ENCODE measurements around the gene FLOT1.
A peak's percentile ranks its signal among the peaks of the same experiment; 100 is the strongest.
"Not testable (repeated sequence)": the region's sequence is repeated elsewhere in the genome, so short reads cannot be mapped to it uniquely, and the experiment has no call there.

The FLOT1 gene

DNA sequence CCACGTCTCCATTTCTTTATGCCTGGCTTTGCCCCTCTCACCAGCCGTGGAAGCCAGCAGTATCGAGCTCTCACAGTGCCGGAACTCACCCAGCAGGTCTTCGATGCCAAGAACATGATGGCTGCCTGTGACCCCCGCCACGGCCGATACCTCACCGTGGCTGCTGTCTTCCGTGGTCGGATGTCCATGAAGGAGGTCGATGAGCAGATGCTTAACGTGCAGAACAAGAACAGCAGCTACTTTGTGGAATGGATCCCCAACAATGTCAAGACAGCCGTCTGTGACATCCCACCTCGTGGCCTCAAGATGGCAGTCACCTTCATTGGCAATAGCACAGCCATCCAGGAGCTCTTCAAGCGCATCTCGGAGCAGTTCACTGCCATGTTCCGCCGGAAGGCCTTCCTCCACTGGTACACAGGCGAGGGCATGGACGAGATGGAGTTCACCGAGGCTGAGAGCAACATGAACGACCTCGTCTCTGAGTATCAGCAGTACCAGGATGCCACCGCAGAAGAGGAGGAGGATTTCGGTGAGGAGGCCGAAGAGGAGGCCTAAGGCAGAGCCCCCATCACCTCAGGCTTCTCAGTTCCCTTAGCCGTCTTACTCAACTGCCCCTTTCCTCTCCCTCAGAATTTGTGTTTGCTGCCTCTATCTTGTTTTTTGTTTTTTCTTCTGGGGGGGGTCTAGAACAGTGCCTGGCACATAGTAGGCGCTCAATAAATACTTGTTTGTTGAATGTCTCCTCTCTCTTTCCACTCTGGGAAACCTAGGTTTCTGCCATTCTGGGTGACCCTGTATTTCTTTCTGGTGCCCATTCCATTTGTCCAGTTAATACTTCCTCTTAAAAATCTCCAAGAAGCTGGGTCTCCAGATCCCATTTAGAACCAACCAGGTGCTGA is 18.4 kb downstream of the FLOT1 start:
- DNase-seq (ENCODE audit: low read depth in 4 of 4, low spot score in 1 of 4) = not testable (repeated sequence)

- DNase-seq (ENCODE audit: low read depth in 4 of 4, low spot score in 1 of 4) = not testable (repeated sequence)
Observed at GRCh38 chr6:30723159-30723842, 19.2 kb downstream of the FLOT1 start.

GRCh38 chr6:30722280-30723112 is 20.0 kb downstream of the FLOT1 start:
- DNase-seq (ENCODE audit: low read depth in 4 of 4, low spot score in 1 of 4) = peak in 3 of 4 experiments; percentile 74 to 88 (median 76)

GRCh38 chr6:30722025-30722279 is 20.5 kb downstream of the FLOT1 start:
- DNase-seq (ENCODE audit: low read depth in 4 of 4, low spot score in 1 of 4) = not testable (repeated sequence)

GRCh38 chr6:30721198-30722024 is 21.1 kb downstream of the FLOT1 start:
- DNase-seq (ENCODE audit: low read depth in 4 of 4, low spot score in 1 of 4) = peak; percentile 93 to 98 (median 96)

GRCh38 chr6:30720738-30721197 is 21.7 kb downstream of the FLOT1 start:
- DNase-seq (ENCODE audit: low read depth in 4 of 4, low spot score in 1 of 4) = peak in 2 of 4 experiments; percentile 40 to 53

- DNase-seq (ENCODE audit: low read depth in 4 of 4, low spot score in 1 of 4) = peak; percentile 83 to 92 (median 88)
Observed at GRCh38 chr6:30719791-30720737, 22.4 kb downstream of the FLOT1 start, which contains the start of gene TUBB. Gene TUBB, plus strand, starts transcription at chr6:30720352. Its CDS starts 155 bp downstream, at chr6:30720507.

DNA sequence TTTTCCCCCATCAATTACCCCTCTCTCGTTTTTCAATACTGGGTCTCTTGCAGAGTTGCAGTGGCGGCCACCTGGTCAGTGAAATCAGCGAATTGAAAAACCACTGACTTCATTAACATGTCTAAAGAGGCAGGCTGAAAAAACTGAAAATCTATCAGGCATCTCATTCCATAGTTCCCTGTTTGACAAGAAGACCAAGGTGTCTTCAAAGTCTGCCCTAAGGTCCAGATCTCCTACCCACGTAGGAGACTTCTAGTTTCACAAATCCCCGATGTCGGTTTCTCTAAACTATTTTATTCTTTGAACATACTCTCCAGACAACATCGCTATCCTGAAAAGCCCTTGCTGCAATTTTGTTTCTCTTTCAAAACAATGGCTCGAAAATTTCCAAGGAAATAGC is 23.1 kb downstream of the FLOT1 start:
- DNase-seq (ENCODE audit: low read depth in 4 of 4, low spot score in 1 of 4) = no peak

DNA sequence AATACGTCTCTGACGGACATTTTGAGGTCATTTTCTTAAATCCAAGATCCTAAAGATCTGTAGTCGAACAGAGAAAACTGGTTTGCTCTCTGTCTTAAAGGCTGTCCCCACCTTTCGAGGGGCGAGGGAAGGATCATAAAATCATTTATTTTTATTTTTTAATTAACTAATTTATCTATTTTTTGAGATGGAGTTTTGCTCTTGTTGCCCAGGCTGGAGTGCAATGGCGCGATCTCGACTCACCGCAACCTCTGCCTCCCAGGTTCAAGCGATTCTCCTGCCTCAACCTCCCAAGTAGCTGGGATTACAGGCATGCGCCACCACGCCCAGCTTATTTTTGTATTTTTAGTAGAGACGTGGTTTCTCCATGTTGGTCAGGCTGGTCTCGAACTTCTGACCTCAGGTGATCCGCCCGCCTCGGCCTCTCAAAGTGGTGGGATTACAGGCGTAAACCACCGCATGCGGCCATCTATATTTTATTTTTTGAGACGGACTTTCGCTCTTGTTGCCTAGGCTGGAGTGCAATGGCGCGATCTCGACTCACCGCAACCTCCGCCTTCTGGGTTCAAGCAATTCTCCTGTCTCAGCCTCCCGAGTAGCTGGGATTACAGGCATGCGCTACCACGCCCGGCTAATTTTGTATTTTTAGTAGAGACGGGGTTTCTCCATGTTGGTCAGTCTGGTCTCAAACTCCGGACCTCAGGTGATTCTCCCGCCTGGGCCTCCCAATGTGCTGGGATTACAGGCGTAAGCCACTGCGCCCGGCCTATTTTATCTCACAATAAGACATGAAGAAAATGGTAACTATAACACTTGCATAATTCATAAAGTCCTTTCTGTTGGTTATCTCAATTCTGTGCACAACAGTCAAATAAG is 24.4 kb downstream of the FLOT1 start:
- not testable (repeated sequence) for DNase-seq (ENCODE audit: low read depth in 4 of 4, low spot score in 1 of 4)

GRCh38 chr6:30717129-30717844 is 25.2 kb downstream of the FLOT1 start, which contains the start of gene MDC1:
Gene MDC1, minus strand, starts transcription at chr6:30717281. Its CDS starts 2,106 bp downstream, at chr6:30715175.
- peak; percentile 89 to 98 (median 96) for DNase-seq (ENCODE audit: low read depth in 4 of 4, low spot score in 1 of 4)

GRCh38 chr6:30716879-30717128 is 25.7 kb downstream of the FLOT1 start:
- no peak for DNase-seq (ENCODE audit: low read depth in 4 of 4, low spot score in 1 of 4)

DNA sequence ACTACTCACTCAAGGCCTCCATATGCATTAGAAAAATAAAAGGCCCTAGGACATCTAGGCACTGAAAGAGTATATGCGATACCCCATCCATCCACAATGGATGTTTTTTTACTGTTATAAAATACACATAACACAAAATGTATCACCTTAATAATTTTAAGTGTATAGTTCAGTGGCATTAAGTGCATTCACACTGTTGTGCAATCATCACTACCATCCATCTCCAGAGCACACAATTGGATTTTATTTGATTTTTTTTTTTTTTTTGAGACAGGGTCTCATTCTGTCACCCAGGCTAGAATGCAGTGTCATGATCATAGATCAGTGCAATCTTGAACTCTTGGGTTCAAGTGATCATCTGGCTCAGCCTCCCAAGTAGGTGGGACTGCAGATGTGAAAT is 28.2 kb downstream of the FLOT1 start:
- DNase-seq (ENCODE audit: low read depth in 4 of 4, low spot score in 1 of 4) = no peak

- DNase-seq (ENCODE audit: low read depth in 4 of 4, low spot score in 1 of 4) = no peak
Observed at GRCh38 chr6:30712441-30712945, 30.0 kb downstream of the FLOT1 start.

DNA sequence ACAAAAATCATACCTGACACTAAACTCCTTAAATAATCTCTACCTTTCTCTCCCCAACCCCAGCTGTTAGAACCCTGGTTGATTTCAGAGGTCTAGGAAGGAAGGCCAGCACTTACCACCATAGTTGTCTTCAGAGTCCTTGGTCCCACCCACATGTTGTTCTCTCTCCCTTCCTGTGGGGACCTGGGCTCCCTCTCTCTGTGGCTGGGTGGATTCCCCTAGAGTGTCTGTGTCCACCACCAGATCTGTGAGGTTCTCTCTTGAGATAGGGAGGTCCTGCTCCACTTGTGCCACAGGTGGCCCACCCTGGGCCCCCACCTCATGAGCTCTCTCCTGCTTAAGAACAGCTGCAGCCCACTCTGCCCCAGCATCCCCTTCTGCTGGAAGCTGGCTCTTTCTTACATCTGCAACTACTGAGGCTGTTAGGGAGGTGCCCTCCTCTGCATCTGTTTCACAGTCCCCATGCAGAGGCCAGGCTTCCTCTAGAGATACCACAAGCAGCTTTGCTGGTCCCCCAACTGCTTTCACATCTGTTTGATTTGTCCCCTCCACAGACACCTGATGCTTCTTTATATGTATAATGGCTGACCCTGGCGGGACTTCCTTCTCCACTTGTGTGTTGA is 30.6 kb downstream of the FLOT1 start:
- no peak for DNase-seq (ENCODE audit: low read depth in 4 of 4, low spot score in 1 of 4)

DNA sequence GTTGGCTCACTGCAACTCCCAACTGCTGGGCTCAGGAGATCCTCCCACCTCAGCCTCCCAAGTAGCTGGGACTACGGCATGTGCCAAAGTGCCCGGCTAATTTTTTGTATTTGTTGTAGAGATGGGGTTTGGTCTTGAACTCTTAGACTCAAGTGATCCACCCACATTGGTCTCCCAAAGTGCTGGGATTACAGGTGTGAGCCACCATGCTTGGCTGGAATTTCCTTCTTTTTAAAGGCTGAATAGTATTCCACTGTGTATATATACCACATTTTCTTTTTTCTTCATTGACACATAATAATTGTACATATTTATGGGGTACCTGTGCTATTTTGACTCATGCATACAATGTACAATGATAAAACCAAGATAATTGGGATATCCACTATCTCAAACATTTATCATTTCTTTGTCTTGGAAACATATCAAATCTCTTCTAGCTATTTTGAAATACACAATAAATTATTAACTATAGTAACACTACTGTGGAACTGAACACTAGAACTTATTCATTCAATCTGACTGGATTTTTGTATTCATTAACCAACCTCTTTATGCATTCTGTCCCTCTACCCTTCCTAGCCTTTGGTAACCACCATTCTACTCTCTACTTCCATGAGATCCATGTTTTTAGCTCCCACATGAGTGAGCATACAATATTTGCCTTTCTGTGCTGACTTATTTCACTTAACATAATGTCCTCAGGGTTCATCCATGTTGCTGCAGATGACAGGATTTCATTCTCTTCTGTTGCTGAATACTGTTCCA is 33.2 kb downstream of the FLOT1 start:
- no peak for DNase-seq (ENCODE audit: low read depth in 4 of 4, low spot score in 1 of 4)

DNA sequence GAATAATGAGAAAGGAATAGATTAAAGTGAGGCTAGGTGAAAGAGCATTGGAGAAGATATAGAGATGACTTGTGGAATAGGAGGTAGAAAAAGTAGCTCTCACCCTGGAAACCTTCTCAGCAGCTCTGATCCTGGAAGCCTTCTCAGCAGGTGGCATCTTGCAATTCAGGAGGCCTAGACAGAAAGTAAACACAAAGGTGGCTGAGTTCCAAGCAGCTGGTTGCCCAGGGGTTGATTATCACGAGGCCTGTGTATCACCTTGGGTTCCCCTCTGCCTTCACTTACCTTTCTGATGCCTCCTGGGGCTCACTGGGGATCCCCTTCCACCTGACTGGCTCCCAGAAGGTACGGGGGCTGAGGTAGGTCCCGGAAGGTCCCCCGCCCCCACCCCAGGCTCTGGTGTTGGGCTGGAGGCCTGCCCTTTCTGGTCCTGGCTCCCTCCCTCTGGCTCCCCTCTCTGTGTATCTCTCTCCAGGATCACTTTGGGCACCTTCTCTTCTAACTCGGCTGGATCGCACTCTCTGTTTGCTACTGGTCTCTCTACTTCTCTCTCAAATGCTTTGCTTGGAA is 35.1 kb downstream of the FLOT1 start:
- DNase-seq (ENCODE audit: low read depth in 4 of 4, low spot score in 1 of 4) = no peak
